SK-N-SH (cell line): ENCODE results near the gene SOWAHD.

Experiments
- CTCF ChIP-seq: fragments of 200-600 bp; sonication (generic); IDR thresholded peaks from 2 replicates; pipeline ENCODE4 v1.6.1; 2017; ENCODE audit warnings: antibody characterized with exemption, mild to moderate bottlenecking, moderate library complexity
- EZH2phosphoT487 ChIP-seq: fragments of 200-600 bp; sonication (generic); IDR thresholded peaks from 2 replicates; pipeline ENCODE4 v1.6.1; 2017; ENCODE audit warnings: low read depth, mixed run types, mild to moderate bottlenecking, antibody characterized with exemption, moderate library complexity, borderline replicate concordance
- FOXM1 ChIP-seq: IDR thresholded peaks from 2 replicates; pipeline ENCODE4 v1.4.0; 2012; ENCODE audit warnings: low read depth, mild to moderate bottlenecking
- GABPA ChIP-seq: IDR thresholded peaks from 2 replicates; pipeline ENCODE4 v1.4.0; 2012; ENCODE audit warnings: low read depth, mild to moderate bottlenecking
- MEF2A ChIP-seq: IDR thresholded peaks from 2 replicates; pipeline ENCODE4 v1.4.0; 2012; ENCODE audit warnings: low read depth, borderline replicate concordance
- POLR2AphosphoS5 ChIP-seq: IDR thresholded peaks from 2 replicates; pipeline ENCODE4 v1.6.1; 2012; ENCODE audit warnings: low read depth, low read length
- RFX5 ChIP-seq: IDR thresholded peaks from 2 replicates; pipeline ENCODE4 v1.6.1; 2012; ENCODE audit warnings: mild to moderate bottlenecking, improper control_type of control experiment, low read length
- RXRA ChIP-seq: IDR thresholded peaks from 2 replicates; pipeline ENCODE4 v1.4.0; 2012; ENCODE audit warnings: low read depth, mild to moderate bottlenecking, borderline replicate concordance
- ZBTB33 ChIP-seq: IDR thresholded peaks from 2 replicates; pipeline ENCODE4 v1.4.0; 2012; ENCODE audit warnings: low read depth, borderline replicate concordance
- TF ChIP-seq, protein P1 (sequence below): IDR thresholded peaks from 2 replicates; pipeline ENCODE4 v1.6.1; 2012; ENCODE audit warnings: mild to moderate bottlenecking, low read depth, low read length, moderate library complexity

GRCh38 chrX:119745283-119745848 is 13.0 kb upstream of the SOWAHD start:
- TF ChIP-seq RXRA: no peak
- no peak for TF ChIP-seq RFX5
- TF ChIP-seq CTCF: no peak
- TF ChIP-seq GABPA: no peak
- TF ChIP-seq EZH2phosphoT487: no peak
- TF ChIP-seq, protein P1, sequence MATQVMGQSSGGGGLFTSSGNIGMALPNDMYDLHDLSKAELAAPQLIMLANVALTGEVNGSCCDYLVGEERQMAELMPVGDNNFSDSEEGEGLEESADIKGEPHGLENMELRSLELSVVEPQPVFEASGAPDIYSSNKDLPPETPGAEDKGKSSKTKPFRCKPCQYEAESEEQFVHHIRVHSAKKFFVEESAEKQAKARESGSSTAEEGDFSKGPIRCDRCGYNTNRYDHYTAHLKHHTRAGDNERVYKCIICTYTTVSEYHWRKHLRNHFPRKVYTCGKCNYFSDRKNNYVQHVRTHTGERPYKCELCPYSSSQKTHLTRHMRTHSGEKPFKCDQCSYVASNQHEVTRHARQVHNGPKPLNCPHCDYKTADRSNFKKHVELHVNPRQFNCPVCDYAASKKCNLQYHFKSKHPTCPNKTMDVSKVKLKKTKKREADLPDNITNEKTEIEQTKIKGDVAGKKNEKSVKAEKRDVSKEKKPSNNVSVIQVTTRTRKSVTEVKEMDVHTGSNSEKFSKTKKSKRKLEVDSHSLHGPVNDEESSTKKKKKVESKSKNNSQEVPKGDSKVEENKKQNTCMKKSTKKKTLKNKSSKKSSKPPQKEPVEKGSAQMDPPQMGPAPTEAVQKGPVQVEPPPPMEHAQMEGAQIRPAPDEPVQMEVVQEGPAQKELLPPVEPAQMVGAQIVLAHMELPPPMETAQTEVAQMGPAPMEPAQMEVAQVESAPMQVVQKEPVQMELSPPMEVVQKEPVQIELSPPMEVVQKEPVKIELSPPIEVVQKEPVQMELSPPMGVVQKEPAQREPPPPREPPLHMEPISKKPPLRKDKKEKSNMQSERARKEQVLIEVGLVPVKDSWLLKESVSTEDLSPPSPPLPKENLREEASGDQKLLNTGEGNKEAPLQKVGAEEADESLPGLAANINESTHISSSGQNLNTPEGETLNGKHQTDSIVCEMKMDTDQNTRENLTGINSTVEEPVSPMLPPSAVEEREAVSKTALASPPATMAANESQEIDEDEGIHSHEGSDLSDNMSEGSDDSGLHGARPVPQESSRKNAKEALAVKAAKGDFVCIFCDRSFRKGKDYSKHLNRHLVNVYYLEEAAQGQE: no peak
- no peak for TF ChIP-seq POLR2AphosphoS5
- no peak for TF ChIP-seq MEF2A
- TF ChIP-seq FOXM1: no peak
- TF ChIP-seq ZBTB33: no peak
